Measurements from ENCODE around the gene CCDC110.

Gene CCDC110

DNA sequence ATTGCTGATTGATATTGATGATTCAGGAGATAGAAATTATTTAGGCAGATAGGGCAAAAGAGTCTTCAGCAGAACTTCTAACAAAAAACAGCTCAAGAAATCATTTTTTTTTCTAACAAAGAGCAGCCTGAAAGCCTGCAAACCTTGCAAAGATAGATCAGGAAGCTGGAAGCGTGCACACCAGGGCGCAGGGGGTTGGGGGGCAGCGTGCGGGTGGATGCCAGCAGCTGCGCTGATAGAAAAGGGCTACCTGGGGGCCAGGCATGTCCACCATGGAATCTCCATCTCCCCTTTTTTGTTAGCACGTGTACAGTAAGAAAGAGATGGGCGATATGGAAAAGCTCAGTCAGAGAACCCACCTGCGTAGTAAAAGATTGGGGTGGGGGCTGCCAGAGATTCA is 1.7 kb upstream of the CCDC110 start:
- in situ Hi-C loops (cut with MboI; ENCODE audit: low sequenced_read_pairs), result no loop called here

DNA sequence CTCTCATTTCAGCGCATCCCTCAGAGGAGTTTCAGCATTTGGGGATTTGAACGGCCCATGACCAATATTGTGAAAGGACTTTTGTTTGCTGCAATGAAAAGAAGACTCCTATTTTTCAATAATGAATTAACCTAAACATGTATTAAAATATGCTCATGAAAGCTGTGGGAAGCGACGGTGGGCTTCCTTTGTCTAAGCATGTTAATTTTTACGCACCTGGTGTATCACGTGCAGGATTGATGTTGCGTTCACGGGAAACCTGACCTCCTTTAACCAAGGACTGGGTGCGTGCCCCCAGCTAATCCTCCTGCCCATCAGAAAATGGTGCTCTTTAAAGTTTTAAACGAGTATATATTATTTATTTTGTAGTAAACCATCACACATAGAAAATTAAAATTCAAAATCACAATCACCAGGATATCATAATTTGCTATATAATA is 590 bp upstream of the CCDC110 start:
- in situ Hi-C loops (cut with MboI; ENCODE audit: low sequenced_read_pairs), result no loop called here

GRCh38 chr4:185470501-185471195 is 885 bp downstream of the CCDC110 start:
- in situ Hi-C loops (cut with MboI; ENCODE audit: low sequenced_read_pairs), result no loop called here

GRCh38 chr4:185469580-185470154 is 1.9 kb downstream of the CCDC110 start:
- in situ Hi-C loops (cut with MboI; ENCODE audit: low sequenced_read_pairs), result no loop called here

DNA sequence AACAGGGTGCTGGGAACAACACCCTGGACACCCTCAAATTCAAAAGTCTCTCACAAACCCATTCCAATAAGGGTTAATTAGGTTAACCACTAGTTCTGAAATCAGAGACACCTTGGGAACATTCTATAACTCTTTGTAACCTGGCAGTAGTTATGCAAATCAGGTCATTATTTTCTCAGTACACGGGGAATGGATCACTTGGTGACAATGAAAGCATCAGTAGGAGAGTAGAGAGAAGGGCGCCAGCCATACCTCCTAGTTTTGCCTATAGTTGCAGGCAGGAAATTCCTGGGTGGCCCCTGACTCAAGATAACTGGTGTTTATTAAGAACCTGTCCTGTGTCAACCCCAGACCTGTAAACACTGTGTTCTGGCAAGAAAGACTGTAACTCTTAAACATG is 2.5 kb downstream of the CCDC110 start:
- in situ Hi-C loops (cut with MboI; ENCODE audit: low sequenced_read_pairs), result no loop called here

GRCh38 chr4:185467991-185468390 is 3.5 kb downstream of the CCDC110 start:
- in situ Hi-C loops (cut with MboI; ENCODE audit: low sequenced_read_pairs), result no loop called here

DNA sequence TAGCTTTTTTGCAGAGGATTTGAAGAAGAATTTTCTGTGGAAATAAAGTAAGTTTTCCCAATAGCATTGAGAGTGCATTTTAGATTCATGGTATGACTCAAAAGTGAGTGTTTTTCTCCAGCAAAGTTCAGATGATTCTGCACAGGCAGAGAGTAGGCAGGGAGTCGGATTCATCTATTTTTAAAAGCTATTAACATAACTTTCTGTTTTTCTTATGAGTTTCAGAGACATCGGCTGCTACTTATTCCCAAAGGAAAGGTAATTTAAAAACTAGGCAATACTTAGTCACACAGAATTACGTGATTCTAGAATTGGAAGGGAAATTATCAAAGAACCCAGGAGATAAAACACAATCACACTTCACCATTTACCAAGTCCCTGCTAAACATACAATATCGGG is 4.4 kb downstream of the CCDC110 start:
- in situ Hi-C loops (cut with MboI; ENCODE audit: low sequenced_read_pairs), result no loop called here

GRCh38 chr4:185465707-185466106 is 5.8 kb downstream of the CCDC110 start:
- in situ Hi-C loops (cut with MboI; ENCODE audit: low sequenced_read_pairs), result no loop called here

GRCh38 chr4:185464887-185465286 is 6.6 kb downstream of the CCDC110 start:
- in situ Hi-C loops (cut with MboI; ENCODE audit: low sequenced_read_pairs), result no loop called here

DNA sequence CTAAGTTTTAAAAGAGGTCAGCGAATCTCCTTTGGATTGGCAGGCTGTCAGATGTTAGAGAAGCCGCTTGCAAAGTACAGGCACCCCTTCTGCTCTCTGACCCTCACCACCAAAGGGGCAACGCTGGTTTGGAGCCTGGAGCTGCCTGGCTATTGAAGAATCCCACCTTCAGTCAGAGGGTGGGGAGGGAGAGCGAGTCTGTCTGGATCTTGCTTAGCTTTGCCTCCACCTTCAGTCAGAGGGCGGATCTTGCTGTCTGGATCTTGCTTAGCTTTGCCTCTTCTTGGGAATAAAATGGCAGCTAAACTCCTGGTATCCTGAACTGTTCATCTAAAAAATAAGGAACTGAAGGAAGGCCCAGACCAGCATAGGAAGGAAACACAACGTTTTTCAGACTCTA is 7.3 kb downstream of the CCDC110 start:
- in situ Hi-C loops (cut with MboI; ENCODE audit: low sequenced_read_pairs), result no loop called here

GRCh38 chr4:185463541-185463940 is 8.0 kb downstream of the CCDC110 start:
- in situ Hi-C loops (cut with MboI; ENCODE audit: low sequenced_read_pairs), result no loop called here

DNA sequence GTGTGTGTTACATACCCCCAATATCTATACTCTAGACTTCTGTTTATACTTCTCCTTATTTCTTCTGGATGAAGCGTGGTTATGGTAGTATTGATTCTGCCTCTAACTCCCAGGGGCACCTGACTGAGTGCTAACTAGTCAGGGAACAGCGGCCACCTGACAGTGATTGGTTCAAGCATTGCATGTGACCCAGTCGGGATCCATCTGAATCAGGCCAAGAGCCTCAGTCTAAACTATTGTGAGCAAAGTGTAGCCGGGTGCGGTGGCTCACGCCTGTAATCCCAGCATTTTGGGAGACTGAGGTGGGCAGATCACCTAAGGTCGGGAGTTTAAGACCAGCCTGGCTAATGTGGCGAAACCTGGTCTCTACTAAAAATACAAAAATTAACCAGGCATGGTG is 10.0 kb downstream of the CCDC110 start:
- in situ Hi-C loops (cut with MboI; ENCODE audit: low sequenced_read_pairs), result no loop called here

DNA sequence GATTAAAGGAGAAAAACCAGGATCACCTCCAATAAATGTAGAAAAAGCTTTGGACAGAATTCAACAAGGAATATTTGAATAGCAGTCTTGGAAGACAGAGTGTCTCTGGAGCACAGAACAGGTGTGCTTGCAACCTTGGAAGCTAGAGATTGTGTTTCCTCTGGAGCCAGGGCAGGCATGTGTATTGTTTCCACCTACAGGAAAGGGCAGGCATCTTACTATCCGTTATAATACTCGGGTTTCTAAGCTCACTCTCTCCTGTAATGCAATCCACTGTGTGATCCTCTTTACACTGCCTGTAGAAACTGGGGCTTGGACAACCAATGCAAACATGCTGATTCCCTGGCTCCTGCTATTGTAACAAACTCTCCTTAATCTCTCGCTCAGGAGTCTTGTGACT is 14.4 kb downstream of the CCDC110 start:
- in situ Hi-C loops (cut with MboI; ENCODE audit: low sequenced_read_pairs), result no loop called here

- in situ Hi-C loops (cut with MboI; ENCODE audit: low sequenced_read_pairs), result no loop called here
Measured at GRCh38 chr4:185456131-185456530, 15.4 kb downstream of the CCDC110 start.

DNA sequence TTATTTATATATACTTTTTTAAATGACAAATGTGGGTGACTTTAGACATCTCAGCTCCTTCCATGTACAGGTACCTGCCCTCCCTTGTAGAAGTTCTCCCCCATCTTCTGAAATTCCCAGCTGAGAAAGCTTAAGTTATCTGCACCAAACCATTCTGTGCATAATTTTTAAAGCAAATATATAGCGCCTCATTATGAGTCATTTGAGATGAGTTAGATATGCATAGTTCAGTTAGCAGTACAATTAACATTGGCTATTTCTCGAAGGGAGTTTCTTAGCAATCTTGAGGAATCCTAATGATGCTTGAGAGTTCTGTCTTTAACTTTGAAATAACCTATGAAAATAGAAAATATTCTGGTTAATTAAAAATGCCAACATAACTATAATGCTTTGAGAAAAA is 26.3 kb downstream of the CCDC110 start:
- in situ Hi-C loops (cut with MboI; ENCODE audit: low sequenced_read_pairs), result no loop called here

DNA sequence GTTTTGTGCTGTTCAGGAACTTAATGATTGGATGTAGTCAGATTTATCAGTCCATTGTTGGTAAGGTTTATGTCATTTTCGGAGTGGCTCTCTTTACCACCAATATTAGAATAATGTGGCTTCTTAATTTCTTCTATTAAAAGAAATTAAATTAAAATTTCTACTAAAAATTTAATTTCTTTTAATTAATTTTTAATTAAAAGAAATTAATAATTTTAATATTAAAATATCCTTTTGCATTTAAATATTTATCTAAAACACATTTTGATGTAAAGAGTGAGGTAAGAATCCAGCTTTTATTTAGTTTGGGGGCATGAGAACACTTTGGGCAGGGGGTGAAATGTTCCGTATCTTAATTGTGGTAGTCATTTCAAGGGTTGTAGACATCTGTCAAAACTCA is 30.1 kb downstream of the CCDC110 start:
- in situ Hi-C loops (cut with MboI; ENCODE audit: low sequenced_read_pairs), result no loop called here

DNA sequence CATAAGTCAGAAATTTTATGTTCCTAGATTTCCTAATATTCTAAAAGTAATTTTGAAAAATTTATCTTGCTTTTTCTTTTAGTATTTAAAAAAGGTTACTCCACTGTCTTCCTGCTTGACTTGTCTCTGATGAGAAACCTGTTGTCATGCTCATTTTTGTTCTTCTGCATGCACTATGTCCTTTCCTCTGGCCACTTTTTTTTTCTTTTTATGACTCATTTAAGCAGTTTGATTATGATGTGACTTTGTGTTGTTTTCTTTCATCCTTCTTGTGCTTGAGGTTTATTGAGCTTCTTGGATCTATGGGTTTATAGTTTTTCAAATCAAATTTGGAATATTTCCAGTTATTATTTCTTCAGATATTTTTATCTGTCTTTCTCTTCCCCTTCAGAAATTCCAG is 33.7 kb downstream of the CCDC110 start:
- in situ Hi-C loops (cut with MboI; ENCODE audit: low sequenced_read_pairs), result no loop called here

GRCh38 chr4:185435466-185435865 is 36.1 kb downstream of the CCDC110 start:
- in situ Hi-C loops (cut with MboI; ENCODE audit: low sequenced_read_pairs), result no loop called here

- in situ Hi-C loops (cut with MboI; ENCODE audit: low sequenced_read_pairs), result no loop called here
Measured at GRCh38 chr4:185429660-185430059, 41.9 kb downstream of the CCDC110 start.

GRCh38 chr4:185426960-185427688 is 44.4 kb downstream of the CCDC110 start:
- in situ Hi-C loops (cut with MboI; ENCODE audit: low sequenced_read_pairs), result no loop called here

DNA sequence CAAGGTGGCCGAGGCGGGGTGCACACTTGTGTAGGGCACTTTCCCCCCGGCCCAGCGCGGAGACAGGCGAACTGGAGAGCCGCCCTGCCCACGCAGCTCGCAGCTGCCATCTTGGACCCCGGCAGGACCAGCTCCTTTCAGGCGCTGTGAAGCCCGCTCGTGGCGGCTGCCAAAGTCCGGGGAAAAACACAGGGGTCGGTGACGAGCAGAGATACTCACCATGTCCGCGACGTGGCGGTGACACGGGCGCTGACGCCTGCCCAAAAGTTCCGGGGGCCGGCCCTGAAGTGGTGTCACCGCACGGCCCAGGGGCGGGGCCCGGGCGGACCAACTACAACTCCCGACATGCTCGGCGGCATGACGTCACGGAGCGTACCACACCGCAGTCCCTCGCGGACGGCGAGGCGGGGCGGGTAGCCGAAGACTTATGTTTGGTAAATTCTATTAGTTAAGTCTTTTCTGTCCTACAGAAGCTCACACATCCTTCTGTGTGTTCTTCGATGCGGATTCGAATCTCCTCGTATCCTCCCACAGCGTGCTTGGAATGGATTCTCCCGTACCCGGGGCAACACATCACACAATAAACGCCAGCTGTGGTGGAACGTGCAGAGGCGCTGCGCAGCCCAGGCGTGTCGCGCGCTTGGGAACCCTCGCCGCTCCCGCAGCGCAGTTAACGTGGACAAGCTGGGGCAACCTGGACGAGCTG is 45.7 kb downstream of the CCDC110 start, which contains the start of gene UFSP2:
UFSP2 (minus strand) TSS at position 318 of the 706 bp plus-strand sequence; CDS start at position 222, 96 bp downstream.
- in situ Hi-C loops (cut with MboI; ENCODE audit: low sequenced_read_pairs), result no loop called here

Data from HL-60/S4 (cell line).